Prostate gland (tissue), 2 donors: ENCODE results near the gene BFAR.

Source experiments
- CTCF ChIP-seq, 4 experiments: fragments of 200-600 bp in 2 of 4; fragments of 450-650 bp in 2 of 4; sonication (generic) in 2 of 4; IDR thresholded peaks; 1 replicate in 3 of 4; 2 replicates in 1 of 4; pipeline ENCODE4 v1.5.1; 2016 to 2019; ENCODE audit warnings: antibody characterized with exemption in 4 of 4, mild to moderate bottlenecking in 2 of 4, moderate library complexity in 2 of 4
- POLR2A ChIP-seq: fragments of 450-650 bp; IDR thresholded peaks from one replicate; pipeline ENCODE4 v1.6.1; 2016; ENCODE audit warnings: antibody characterized with exemption, mild to moderate bottlenecking
- POLR2AphosphoS5 ChIP-seq: sonication (generic); formaldehyde crosslinking; IDR thresholded peaks from one replicate; pipeline ENCODE4 v1.6.1; 2017; ENCODE audit warnings: antibody characterized with exemption

- TF ChIP-seq CTCF (IDR thresholded peaks at IDR 0.05) (no peak), POLR2A (no peak), POLR2AphosphoS5 (no peak)
These were observed 47.5 kb upstream of the BFAR start for GRCh38 chr16:14585287-14585686.
